Stimulated activated CD8-positive, alpha-beta memory T cell treated with anti-CD3 and anti-CD28 coated beads, Interleukin-4, amount 100 ng/mL, for 48 hours (primary cell): ENCODE results near the gene GPR137.

Source experiments
- DNase-seq: peaks from one replicate; pipeline ENCODE4 v3.0.0-alpha.2; 2020

GPR137 gene

DNA sequence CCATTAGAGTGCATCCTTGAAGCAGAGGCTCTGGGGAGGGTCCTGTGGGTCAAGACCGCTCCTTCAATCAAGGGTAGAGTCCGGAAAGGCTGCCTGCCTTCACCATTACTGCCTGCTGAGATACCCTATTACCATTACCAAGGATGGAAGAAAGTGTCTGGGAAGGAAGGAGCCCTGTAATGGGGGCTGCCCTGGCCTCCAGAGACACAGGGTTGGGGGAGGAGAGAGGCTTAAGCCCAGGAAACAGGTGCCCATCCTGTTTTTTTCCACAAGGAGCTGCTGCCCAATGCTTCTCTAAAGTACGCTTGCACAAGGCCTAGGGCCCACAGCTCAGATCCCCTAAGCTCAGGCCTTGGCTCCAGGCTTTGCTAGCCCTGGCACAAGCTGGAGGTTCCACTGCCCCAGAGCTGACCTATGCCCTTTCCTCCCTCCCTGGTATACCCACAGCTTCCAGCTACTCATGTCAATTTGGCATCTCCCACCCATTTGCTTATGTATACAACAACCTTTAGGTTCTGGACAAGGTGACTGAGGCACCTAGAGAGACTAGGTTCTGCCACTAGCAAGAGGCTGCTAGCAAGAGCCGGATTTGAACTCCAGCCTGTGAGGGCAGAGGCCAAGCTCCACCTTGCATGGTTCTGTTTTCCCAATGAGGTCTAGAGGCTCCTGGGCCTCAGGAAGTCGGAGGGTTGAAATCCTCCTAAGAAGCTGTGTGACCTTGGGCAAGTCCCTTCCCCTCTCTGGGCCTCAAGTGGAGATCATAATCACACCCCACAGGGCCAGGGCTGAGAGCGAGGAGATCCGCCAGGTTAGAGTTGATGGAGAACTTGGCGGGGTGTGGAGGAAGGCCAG lies 35.9 kb upstream of the GPR137 start:
- DNase-seq: no peak

DNA sequence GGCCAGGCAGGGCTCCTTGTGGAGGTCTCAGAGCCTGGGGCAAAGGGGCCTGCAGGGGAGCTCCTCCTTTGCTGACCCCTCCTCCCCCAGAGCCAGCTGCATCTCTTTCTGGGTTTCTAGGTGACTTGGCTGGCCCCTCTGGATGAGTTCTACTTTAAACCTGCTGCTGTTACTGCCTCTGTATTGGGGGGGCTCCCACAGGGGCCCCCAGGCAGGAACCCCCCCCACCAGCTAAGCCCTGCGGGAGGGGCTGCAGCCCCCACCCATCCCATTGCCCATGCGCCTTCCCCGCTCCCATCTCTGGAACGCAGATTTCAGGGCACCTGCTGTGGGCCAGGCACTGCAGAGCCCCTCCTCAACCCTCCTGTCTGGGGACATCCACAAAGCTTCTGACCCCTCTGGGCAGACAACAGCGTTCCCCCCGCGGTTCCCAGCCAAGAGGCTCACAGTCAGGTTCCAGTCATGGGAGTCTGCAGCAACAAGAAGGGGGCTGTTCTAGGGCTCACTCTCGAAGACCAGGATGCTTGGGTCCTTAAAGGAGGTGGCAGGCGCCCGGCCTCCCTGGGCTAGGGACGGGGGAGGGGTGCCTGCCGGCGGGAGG lies 35.1 kb upstream of the GPR137 start:
- no peak for DNase-seq

DNA sequence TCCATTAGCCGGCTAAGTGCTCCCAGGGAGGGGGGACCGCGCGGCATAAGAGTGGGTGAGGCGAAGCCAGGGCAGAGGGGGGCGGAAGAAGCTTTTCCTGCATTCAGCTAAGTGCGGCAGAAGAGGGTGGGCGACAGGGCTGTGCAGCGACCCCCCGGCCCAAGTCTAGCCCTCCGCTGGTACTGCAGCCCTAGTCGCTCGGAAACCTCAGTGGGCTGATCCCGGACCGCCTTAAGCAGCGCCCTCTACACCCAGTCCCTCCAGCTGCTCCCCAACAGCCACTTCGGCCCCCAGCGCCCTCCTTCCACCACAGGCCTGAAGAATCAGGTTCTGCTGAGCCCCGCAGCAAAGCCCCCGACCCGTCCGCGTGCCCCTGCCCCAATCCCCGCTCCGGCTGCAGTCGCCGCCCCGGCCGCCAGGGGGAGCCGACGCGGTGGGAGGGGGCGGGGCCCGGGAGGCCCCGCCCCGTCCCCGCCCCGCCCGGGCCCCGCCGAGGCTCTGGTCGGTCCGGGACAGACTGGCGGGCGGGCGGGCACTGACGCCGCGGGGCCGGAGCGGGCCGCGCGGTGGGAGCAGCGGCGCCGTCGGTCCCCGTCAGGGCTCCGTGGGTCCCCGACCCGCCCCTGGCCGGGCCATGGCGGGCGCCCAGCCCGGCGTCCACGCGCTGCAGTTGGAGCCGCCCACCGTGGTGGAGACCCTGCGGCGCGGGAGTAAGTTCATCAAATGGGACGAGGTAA lies 34.5 kb upstream of the GPR137 start, which contains the start of gene PLCB3:
Gene PLCB3, plus strand, starts transcription at position 515 of the 737 bp plus-strand sequence. Its CDS starts 120 bp downstream, at position 635.
- peak; percentile 78 for DNase-seq

DNA sequence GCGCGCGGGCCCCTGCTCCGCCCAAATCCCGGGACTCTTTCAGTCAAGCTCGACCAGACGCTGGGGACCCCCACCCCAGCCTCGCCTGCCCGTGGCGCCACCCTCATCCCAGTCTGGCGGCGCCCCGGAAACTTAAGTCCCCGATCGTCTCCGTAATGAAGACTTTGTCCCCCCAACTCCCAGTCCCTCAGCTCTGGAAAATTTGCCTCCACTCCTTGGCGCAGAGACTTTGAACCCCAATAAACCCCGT lies 34.0 kb upstream of the GPR137 start:
- no peak for DNase-seq

DNA sequence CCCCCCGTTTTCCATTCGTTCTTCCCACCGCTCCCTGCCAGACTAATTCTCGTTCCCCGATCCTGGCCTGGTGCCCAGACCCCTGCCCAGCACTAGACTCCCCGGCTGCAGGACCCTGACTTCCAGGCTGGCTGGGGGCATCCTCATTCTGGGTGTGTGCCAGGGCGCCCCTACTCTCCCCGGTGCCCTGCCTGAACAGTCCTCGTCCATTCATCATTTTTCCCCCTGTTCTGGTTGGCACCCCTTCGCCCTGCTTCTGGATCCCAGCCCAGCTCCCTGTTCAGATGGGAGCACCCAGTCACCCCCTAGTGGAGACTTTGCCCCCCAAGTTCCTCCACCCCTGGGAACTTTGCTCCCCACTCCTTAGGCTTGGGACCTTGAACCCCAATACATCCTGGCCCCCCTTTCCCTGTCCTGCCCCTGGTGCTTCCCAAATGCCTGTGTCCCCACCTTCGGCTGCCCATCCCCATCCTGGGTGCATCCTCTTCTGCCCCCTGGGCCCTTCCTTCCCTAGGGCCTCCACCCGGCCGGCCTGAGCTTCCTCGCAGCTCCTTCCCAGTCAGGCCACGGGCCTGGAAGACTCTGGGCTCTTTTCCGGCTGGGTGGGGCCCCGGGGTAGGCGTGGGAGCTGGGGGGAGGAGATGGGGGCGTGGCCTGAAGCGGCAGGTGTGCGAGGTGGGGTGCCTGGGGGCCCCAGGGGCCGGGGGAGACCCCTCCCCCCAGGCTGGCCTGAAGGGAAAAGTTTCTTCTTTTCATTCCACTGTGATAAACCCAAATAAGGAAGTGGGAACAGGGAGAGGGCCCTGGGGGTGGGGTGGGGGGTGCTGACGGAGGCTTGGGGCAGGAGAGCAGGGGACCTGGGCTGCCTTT lies 33.4 kb upstream of the GPR137 start:
- DNase-seq: peak; percentile 62

DNA sequence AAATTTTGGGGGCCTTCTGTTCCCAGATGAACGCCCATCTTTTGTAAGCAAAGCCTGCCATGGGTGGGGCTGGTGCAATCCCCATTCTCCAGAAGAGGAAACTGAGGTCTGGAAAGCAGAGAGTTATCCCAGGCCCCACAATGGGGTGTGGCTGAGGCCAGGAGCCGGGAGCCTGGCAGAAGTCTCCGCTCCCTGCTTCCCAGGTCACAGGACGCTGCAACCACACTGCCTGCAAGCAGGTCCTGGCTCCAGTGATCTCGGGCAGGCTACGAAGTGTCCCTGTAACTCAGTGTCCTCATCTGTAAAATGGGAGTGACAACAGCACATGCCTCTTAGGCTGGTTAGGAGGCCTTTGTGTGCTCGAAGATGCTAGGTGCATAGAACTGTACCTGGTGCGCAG lies 32.6 kb upstream of the GPR137 start:
- no peak for DNase-seq

DNA sequence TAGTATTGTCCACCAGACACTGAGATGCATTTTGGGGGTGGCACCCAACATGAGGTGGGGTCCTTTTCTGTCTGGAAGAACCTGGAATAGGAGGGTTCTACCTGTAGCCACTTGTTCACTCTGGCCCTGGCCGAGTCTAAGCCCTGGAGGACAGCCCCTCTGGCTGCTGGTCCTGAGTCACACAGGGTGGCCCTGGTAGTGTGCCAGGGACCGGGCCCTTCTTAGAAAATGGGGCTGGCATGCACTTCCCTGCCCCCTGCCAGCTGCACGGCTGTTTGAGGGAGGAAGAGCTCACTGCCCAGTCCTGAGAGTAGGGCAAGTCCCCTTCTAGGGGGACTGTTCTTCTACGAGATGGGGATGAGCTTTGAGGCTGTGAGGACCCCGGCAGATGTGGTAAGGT lies 32.2 kb upstream of the GPR137 start:
- DNase-seq: no peak

DNA sequence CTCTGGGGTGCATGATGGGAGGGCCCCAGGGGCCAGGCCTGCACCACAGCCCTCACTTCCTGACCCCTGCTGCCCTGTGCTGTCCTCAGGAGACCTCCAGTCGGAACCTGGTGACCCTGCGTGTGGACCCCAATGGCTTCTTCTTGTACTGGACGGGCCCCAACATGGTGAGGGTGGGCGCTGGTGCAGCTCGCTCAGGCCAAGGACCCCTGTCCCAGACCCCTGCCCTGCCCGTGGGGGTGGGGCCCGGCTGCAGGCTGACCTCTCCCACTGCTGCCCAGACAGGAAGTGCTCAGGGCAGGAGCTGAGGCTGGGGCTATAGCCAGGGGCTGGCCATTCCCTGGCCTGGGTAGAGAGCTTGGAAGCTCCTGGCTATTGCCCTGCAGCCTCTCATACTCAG lies 31.3 kb upstream of the GPR137 start:
- DNase-seq: no peak

DNA sequence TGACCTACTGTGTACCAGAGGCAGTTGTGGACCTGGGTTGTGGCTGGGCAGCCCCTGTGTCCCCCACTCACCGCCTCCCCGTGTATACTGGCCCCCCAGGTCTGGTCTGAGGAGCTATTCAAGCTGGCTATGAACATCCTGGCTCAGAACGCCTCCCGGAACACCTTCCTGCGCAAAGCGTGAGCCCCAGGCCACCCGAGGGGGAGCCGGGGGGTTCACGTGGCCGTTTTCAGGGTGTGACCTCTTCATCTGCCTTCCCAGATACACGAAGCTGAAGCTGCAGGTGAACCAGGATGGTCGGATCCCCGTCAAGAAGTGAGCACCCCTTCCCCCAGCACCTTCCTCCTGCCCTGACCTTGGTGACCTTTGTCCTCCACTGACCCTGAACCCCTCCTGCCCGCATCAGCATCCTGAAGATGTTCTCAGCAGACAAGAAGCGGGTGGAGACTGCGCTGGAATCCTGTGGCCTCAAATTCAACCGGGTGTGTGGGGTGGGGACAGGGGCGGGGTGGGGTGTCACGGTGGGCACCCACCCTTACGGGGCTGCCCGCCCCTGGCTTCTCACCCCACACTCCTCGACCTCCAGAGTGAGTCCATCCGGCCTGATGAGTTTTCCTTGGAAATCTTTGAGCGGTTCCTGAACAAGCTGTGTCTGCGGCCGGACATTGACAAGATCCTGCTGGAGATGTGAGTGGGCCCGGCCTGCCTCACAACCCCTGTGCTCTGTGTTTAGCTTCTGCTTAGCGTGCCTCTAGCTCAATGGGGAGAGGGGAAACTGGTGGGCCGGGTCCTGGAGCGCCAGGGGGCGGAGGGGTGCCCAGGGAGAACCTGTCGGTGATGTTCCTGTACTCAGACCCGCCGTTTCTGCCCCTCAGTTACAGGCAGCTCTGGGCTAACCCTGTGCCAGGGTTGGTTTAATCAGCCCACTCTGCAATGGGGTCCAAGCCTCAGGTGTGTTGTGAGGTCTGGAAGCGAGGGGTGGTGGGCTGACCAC lies 30.2 kb upstream of the GPR137 start:
- DNase-seq: no peak

DNA sequence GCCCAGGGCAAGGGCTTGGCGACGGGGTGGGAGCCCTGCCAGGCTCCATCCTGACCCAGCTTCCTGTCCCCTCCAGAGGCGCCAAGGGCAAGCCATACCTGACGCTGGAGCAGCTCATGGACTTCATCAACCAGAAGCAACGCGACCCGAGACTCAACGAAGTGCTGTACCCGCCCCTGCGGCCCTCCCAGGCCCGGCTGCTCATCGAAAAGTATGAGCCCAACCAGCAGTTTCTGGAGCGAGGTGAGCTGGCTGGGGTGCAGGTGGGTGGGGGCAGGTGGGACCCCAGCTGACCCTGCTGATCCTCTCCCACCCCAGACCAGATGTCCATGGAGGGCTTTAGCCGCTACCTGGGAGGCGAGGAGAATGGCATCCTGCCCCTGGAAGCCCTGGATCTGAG lies 29.3 kb upstream of the GPR137 start:
- DNase-seq: no peak

DNA sequence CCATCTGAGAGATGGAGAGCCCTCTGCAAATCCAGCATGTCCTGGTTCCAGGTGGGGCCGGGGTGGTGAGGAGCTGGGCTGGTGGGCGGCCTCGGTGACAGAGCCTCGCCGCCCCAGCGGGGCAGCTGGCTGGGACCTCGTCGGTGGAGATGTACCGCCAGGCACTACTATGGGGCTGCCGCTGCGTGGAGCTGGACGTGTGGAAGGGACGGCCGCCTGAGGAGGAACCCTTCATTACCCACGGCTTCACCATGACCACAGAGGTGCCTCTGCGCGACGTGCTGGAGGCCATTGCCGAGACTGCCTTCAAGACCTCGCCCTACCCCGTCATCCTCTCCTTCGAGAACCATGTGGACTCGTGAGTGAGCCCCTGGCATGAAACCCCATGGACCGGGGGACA lies 27.3 kb upstream of the GPR137 start:
- DNase-seq: no peak

DNA sequence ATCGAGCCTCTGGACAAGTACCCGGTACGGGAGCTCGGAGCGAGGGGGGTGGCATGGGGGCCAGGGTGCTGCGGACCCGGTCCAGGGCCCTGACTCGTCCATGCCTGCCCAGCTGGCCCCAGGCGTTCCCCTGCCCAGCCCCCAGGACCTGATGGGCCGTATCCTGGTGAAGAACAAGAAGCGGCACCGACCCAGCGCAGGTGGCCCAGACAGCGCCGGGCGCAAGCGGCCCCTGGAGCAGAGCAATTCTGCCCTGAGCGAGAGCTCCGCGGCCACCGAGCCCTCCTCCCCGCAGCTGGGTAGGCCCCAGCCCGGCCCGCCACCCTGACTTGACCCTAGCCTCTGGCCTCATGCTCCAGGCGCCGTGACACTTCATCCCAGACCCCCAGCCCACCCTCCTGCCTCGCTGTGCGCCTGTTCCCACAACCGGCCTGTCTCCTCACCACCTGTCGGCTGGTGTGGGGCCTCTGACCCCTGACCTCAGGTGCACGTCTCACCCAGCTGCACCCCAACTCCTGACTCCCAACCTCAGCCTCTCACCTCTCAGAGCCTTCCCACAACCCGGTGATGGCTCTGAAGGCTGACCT lies 26.6 kb upstream of the GPR137 start:
- no peak for DNase-seq

DNA sequence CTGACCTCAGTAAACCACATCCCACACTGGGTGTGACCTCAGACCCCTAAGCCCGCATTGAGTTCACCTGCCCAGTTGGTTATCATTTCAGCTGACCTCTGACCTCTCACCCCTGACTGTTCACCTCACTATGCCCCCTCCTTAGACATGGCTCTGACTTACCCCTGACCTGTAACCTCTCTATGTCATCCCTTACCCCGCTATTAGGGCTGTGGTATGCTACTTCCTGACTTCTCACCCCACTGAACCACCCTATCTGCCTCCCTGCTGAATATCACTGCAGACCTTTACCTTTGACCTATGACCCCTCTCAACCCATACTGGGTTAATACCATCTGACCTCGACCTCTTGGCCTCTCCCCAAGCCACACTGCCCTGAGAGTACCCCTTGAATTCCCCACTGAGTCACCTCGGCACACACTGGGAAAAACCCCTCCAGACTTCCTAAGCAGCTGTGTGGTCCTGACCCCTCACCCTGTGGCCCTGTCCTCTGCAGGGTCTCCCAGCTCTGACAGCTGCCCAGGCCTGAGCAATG lies 26.0 kb upstream of the GPR137 start:
- DNase-seq: no peak

DNA sequence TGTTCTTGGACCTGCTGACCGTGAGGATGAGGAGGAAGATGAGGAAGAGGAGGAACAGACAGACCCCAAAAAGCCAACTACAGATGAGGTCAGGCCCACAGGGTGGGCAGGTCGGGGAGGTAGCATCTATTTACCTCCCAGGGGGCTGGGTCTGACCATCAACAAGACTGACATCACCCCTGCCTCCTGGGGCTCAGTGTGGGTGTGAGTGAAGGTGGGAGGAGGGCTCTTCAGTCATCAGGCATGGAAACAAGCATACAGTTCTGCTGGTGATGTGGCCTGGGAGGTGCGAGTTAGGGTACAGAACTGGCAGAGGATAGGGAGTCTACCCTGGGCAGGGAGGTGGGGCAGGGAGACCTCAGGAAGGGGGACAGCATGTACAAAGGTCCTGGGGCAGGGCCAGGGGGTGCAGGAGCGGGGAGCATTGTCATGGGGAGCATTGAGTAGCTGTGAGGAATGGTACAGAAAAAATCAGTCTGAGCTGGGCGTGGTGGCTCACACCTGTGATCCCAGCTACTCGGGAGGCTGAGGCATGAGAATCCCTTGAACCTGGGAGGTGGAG lies 25.4 kb upstream of the GPR137 start:
- DNase-seq: no peak

DNA sequence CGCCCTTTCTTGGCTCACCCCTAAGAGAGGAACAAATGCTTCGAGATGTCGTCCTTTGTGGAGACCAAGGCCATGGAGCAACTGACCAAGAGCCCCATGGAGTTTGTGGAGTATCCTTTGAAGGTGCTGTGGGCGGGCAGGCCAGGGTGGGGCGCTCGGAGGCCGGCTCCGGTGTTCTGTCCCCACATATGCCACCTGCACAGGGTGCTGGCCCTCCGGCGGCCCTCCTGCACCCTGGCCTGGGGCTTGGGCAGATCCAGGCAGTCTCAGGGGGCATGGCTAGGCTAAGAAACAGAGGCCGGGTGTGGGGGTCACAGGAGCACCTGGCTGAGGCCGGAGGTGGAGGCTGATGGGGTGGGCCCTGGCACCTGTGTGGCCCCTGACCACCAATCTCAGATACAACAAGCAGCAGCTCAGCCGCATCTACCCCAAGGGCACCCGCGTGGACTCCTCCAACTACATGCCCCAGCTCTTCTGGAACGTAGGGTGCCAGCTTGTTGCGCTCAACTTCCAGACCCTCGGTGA lies 24.0 kb upstream of the GPR137 start:
- no peak for DNase-seq

DNA sequence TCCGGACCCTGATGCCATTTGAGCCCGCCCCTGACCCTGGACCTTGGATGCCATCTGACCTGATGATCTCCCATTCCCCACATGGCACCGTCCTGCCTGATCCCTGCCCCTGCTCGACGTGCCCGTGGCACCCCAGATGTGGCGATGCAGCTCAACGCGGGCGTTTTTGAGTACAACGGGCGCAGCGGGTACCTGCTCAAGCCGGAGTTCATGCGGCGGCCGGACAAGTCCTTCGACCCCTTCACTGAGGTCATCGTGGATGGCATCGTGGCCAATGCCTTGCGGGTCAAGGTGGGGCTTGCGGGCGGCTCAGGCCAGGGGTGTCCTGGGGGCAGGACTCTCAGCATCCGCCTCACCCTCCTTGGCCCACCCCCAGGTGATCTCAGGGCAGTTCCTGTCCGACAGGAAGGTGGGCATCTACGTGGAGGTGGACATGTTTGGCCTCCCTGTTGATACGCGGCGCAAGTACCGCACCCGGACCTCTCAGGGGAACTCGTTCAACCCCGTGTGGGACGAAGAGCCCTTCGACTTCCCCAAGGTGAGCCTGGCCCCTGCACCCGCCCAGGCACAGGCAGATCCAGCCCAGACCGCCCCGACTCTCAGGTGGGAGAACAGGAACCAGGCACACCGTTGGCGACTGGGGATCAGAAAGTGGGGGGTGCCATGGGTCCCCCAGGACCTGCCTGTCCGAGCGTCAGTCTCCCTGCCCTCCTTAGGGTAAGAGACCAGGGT lies 23.2 kb upstream of the GPR137 start:
- DNase-seq: no peak

DNA sequence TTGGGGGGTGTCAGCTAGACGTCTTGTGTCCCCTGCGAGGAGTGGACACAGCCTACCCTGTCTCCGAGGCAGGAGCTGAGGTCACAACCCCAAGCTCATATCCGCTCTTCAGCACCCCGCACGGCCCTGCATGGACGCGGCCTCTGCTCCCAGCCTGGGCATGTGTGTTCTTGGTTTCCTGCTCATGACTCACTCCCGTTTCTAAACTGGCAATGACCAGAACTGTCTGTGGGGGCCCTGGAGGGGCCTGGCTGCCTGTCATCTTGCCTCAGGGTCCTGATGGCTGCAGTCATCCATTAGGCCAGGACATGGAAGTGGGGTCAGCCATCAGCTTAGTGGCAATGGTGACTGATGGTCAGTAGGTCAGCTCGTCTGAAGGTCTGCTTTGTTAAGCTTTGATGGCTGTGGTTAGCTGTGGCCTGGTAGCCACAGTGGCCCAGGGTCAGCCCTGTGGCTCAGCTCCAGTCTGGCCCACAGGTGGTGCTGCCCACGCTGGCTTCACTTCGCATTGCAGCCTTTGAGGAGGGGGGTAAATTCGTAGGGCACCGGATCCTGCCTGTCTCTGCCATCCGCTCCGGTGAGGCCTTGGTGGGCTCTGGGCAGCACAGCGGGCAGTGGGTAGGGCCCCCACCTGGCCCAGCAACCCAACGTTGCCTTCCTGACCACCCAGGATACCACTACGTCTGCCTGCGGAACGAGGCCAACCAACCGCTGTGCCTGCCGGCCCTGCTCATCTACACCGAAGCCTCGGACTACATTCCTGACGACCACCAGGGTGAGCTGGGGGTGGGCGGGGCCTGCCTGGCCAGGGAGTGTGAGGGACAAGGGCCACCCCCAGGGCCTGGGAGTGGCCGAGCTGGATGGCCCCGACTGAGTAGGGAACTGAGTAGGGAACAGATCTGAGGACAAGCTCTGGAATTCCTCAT lies 22.4 kb upstream of the GPR137 start:
- no peak for DNase-seq

DNA sequence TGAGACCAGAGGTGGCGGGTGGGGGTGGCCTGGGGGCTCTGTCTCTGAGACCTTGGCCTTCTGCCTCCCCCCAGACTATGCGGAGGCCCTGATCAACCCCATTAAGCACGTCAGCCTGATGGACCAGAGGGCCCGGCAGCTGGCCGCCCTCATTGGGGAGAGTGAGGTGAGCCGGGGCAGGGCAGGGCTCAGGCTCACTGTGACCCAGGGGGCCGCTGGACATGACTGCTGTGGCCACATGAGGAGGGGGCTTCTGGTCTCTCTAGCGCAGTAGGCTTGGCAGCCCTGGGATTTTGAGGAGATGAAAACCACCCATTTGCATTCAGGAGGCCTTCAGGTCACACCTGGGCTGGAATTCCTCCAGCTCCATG lies 21.7 kb upstream of the GPR137 start:
- DNase-seq: no peak

DNA sequence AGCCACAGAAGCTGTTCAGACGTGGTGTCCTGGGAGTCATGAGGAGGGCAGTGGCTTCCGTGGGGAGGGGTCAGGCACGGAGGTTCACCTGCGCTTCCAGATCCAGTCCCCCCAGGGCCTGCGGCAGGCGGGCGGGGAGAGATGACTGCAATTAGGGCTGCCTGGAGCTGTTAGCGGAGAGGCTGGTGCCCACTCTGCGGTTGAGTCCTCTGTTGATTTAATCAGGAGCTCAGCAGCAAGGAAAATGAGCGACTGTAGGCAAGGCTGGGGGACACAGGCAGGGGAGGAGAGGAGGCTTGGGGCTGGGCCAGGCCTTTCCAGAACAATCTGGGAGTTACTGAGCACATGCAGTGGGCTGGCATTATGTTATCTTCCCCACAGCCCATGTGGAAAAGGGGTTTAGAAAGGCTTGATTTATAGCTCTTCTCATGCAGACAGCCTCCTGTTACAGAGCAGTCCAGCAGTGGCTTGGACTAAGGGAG lies 21.2 kb upstream of the GPR137 start:
- DNase-seq: no peak
